ENCODE results near the gene CCDC27.
"Not testable (repeated sequence)": the region's sequence is repeated elsewhere in the genome, so short reads cannot be mapped to it uniquely, and the experiment has no call there.

The CCDC27 gene

DNA sequence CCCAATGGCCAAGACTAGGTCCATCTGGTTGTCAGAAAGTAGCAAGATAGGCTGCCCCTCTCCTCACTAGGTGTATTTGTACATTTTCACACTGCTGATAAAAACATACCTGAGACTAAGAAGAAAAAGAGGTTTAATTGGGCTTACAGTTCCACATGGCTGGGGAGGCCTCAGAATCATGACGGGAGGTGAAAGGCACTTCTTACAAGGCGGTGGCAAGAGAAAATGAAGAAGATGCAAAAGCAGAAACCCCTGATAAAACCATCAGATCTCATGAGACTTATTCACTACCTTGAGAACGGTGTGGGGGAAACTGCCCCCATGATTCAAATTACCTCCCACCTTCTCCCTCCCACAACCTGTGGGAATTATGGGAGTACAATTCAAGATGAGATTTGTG is 48.5 kb downstream of the CCDC27 start:
- FAIRE-seq: not testable (repeated sequence)

DNA sequence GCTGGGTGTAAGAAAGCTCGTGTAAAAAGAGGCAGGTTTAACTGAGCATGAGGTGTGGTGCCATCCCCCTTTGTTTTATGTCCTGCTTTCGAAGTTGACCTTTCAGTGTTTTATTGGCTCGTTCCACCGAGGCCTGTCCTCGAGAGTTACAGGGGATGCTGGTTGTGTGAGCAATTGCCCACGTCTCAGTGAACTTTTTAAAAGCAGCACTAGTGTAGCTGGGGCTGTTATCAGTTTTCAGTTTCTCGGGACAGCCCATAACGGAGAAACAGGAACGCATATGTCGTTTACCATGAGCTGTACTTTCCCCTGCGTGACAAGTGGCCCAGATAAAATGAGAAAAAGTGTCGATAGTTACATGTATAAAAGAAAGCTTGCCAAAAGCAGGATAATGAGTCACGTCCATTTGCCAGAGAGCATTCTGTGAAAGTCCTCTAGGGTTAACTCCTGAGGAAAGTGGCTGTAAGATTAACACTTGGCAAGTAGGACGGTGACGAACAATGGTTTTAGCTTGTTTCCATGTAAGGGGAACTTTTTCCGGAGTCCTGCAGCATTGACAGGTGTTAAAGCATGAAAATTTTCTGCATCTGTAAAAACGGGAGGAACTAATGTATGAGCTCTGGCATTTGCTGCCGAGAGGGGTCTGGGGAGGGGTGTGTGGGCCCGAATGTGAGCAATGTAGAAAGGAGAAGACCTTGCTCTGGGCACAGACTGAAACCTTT is 51.8 kb downstream of the CCDC27 start:
- FAIRE-seq: no peak

DNA sequence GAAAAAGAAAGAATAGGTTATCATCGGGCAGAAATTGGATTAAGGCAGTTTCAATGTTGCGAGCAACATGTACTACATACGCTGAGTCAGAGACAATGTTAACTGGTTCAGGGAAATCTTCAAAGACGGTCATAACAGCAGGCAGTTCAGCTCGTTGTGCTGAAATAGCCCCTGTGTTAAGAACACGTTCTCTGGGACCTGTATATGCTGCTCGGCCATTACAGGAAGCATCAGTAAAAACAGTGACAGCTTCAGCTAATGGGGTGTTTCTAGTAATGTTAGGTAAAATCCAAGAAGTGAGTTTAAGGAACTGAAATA is 52.3 kb downstream of the CCDC27 start:
- FAIRE-seq: not testable (repeated sequence)

DNA sequence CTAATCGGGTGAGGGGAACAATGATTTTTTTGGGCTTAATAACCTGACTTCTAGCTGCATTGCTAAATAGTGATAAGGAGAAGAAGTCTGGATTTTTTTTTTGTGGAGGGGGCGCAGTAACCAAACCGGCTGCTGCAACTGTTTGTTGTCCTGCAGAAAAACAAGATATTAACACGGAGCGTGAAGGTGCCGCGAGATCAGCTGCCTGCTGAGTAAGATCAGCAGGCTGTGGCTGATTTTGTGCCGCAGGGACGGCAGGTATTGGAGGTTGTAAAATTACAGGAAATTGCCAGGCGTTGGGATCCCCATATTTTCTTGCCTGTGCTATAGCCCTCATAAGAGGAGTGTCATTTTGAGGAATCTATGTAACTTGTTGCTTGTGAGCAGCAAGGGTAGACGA is 52.8 kb downstream of the CCDC27 start:
- no peak for FAIRE-seq

DNA sequence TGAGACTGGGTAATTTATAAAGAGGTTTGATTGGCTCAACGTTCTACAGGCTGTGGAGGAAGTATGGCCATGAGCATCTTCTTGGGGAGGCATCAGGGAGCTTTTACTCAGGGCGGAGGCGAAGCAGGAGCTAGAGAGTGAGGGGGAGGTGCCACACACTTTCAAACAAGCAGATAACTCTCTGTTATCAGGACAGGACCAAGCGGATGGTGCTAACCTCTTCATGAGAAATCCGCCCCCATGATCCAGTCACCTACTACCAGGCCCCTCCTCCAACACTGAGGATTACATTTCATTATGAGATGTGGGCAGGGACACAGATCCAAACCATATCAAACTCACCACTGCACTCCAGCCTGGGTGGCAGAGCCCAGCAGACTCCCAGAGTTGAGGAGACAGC is 55.5 kb downstream of the CCDC27 start:
- no peak for FAIRE-seq

DNA sequence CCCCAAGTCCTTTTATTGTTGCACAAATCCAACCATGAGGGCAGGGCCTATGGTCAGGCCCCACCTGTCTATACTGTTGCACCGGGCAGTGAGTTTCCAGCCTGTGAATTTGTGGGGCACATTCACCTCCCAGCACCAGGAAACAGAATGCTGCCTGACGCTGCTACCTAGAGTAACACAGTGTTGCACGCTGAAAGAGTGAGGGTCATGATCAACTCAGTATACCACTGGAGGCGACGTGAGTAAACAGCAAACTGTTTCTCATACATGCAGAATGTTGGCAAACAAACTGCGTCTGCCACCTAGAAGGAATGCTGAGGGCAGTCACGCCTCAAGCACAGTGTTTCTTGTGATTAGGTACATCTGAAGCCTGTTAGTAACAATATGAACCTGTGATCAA is 57.4 kb downstream of the CCDC27 start:
- FAIRE-seq: no peak

DNA sequence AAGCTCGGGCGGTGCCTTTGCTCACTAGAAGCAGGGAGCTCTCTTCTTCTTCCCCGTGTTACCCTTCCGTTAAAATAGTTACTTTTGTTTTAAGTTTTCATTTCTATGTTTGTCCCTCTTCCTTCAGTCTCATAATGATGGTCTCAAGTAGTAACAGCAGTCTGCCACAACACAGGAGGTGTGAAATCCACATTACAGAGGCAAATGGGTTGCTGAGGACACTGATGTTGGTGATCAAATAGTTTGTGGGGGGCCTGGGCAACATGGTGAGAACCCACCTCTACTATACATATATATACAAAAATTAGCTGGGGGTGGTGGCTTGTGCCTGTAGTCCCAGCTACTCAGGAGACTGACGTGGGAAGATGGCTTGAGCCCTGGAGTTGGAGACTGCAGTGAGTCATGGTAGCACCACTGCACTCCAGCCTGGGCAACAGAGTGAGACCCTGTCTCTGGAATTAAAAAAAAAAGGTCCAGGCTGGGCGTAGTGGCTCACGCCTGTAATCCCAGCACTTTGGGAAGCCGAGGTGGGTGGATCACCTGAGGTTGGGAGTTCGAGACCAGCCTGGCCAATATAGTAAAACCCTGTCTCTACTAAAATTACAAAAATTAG is 58.0 kb downstream of the CCDC27 start:
- FAIRE-seq: not testable (repeated sequence)

DNA sequence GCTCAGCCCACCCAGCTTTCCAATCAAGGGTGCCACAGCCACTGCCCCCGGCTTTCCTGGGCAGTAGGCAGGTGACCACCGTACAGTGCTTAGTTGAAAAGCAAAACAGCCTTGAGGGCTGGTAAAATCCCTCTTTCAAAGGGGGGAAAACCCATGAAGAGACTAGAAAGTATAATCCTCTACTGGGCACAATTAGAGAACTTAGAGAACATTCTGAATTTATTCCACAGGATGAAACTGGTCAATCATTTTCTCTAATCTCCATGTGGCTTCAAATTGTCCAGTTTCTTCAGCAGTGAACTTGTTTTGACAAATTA is 59.3 kb downstream of the CCDC27 start:
- FAIRE-seq: no peak

DNA sequence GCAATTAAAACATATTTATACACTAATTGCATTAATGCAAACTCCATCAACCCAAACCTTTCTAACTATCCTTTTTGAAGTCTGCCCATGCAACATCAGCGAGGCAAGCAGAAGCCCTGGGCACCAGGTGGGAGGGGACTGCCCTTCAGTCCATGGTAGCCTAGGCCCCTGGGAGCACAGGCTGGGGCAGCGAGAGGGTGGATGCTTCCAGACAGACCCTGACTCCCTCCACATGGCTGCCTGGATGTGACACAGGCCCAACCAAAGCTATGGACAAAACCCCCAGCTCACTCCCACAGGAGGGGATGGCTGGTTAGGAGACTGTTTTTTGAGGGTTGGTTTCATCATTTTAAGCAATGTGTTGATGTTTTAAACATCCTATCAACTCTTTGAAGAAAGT is 61.8 kb downstream of the CCDC27 start:
- FAIRE-seq: no peak

DNA sequence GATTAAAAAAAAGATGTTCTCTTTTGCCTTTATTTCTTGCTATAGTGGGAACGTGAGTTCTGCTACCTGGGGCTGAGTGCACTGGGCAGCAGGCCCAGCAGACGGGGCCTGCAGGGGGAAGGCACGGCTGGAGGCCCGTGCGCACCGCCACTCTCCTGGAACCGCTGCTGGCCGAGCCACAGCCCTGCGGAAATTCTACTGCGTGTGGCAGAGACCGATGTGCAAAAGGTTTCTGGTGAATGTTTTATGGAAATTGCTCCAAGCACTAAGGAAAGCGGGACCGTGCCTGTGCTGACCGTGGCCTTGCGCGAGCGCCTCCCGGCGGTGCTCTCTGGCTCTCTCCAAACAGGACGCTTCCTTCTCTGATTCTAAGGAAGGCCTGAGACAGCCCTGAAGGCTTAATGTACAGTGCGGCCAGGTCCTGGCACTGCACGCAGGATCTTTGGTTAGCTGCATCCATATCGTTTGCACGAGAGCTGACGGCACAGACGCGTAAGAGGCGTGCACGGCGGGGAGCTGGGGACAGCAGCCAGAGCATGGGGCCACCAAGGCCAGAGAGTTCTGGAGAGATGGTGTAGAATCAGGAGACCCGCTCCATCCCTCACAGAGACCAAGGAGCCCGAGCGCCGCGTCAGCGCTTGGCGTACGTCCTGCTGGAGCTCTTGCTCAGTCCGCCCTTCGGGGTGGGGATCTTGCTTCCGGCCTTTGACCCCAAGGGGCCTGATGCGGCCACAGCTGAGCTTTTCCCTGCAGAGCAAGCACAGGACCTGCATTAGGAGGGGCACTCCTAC is 62.7 kb downstream of the CCDC27 start:
- no peak for FAIRE-seq

DNA sequence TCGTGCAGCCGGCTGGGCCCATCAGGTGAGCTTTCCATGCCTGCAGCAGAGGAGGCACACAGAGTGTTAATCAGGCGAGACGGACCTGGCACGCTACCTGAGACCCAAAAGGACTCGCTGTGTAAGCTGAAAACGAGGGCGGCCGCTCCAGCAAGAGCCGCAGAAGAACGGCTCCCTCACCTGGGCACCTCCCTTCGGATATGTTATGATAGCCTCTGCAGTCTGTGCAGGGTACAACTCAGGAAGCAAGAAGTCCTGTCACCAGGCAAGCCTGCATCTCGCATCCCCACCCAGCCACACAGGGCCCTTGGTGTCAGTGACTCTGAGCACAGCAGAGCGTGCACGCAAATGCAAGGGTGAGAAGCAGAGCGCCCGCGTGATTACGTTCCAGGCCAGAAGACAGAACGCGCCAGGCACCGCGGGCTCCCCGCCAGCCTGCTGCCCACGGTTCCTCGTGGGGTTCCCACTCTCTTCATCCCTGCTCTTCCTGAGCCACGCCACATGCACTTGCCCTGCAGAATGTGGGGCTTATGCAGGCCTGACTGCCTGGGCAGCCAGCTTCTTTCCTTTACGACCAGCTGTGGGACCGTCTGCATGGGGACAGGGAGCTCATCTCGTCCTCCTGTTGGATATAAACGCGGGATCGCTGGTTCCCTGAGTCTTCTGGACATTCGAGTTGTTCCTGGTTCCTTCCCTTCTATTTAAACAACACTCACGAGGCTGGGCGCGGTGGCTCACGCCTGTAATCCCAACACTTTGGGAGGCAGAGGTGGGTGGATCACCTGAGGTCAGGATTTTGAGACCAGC is 64.3 kb downstream of the CCDC27 start:
- no peak for FAIRE-seq

DNA sequence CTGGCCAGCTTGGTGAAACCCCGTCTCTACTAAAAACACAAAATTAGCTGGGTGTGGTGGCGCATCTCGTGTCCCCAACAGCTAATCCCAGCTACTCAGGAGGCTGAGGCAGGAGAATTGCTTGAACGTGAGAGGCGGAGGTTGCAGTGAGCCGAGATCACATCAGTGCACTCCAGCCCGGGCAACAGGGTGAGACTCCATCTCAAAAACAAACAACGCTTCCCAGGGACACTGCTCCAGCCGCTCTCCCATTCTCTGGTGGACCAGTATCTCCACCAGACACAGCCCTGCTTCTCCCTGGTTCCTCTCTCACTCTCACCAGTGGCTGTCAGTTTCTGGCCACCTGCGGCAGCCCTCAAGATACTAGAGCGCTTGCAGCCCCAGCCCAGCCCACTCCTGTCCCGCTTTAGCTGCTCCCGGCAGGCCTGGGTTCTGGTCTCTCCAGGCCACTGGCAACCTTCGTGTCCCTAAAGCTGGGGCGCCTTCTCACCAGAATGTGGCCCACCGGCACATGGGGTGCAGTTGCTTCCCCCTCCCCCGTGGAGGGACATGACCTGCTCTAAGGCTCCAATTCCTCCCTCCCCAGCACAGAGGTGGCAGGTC is 65.0 kb downstream of the CCDC27 start:
- FAIRE-seq: no peak

DNA sequence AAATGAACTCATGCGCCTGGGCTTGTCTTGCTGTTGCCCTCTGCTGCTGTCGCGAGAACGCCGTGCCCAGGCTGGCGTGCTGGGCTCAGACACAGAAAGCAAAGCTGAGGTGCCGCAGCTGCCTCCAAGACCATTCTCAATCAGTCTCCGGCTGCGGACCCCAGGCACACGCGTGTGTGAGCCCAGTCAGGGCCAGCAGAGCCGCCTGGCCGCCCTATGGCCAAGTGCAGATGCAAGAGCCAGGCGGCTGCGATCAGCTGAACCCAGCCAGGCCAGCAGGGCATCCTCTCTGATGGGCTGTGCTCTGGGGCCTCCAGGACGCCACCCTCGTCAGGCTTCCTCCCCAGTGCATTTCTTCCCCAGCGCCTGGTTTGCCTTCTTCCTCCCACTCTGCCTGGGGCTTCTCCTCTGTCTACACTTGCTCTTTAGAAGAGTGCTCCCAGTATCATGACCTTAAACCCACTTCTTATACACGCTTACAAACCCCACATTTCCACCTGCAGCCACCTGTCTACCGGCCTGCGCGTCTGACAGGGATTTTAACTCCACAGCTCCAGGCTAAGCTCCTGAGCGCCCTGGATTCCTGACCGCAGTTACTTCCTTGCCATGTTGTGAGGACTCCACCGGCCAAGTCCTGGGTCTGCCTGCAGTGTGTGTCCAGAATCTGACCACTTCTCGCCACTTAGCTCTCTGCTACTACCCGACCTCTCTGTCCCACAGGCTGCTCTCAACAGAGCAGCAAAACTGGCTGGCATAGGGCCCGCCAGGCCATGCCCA is 65.8 kb downstream of the CCDC27 start:
- no peak for FAIRE-seq

DNA sequence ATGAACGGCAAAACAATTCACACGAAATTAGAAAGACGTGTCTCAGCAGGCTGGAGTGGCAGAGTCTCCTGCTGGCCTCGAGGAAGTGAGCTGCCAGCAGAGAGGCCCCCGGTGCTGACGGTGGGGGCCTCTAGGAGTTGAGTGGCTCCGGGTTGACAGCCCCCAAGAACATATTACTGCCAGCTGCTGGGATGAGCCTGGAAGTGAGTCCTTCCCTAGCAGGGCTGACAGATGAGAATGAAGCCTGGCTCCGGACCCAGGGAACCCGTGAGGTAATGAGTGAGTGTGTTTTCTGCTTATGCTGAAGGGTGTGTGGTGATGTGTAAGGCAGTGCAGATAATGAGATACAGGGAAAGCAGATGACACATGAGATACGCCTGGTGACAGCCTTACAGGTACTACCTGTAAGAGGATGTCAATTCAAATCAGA is 67.5 kb downstream of the CCDC27 start:
- FAIRE-seq: no peak

DNA sequence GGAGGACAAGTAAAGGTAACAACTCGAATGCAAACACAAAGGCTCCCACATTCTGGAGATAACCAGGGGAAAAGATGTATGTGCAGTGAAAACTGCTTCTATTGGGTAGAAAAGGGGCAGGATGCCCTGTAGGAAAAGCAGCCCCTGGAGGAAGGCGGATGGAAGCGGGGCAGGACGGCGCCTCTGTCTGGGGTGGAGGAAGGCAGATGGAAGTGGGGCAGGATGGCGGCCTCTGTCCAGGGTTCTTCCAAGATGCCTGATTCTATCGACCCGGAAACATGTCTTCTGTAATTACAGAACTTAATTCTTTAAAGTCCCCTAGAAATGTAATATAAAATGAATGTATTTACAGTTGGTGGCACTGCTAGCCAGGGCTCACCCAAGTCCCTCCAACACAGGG is 68.1 kb downstream of the CCDC27 start:
- no peak for FAIRE-seq

DNA sequence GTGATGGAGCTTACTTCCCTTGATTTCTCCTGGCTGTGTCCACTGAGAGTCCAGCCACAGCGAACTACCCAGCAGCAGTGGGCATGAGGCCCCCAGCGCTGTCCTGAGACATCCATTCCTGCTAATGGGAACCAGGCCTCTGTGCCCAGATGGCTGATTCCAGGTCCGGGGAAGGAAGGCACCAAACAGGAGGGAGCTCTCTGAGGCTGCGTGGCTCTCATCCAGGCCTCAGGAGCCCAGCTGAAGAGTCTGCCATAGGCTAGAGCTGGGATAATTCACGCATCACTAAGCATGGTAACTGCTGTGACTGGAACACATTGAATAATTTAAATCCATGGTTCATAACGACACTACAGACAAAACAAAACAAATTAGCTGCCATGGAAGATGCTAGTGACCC is 68.8 kb downstream of the CCDC27 start:
- FAIRE-seq: no peak
